ENCODE data around the gene SLC6A17.

SLC6A17 gene

GRCh38 chr1:110206261-110206920 is 56.1 kb downstream of the SLC6A17 start:
- DNase-seq, result no peak

- DNase-seq, result peak; percentile 37
Observed at GRCh38 chr1:110207831-110208230, 57.5 kb downstream of the SLC6A17 start.

- DNase-seq, result no peak
Observed at GRCh38 chr1:110208916-110209645, 58.8 kb downstream of the SLC6A17 start.

- DNase-seq, result peak; percentile 78
Observed at GRCh38 chr1:110209715-110210603, 59.7 kb downstream of the SLC6A17 start, which contains the start of gene KCNC4. Gene KCNC4, plus strand, starts transcription at chr1:110210314. Its CDS starts 1,186 bp downstream, at chr1:110211500.

- peak; percentile 19 for DNase-seq
Observed at GRCh38 chr1:110210604-110211495, 60.6 kb downstream of the SLC6A17 start.

GRCh38 chr1:110211496-110212168 is 61.3 kb downstream of the SLC6A17 start:
- no peak for DNase-seq

- peak; percentile 10 for DNase-seq
Observed at GRCh38 chr1:110212169-110213142, 62.2 kb downstream of the SLC6A17 start.

- no peak for DNase-seq
Observed at GRCh38 chr1:110213143-110213540, 62.8 kb downstream of the SLC6A17 start.

GRCh38 chr1:110214454-110215404 is 64.4 kb downstream of the SLC6A17 start:
- DNase-seq, result no peak

GRCh38 chr1:110215621-110216515 is 65.6 kb downstream of the SLC6A17 start:
- no peak for DNase-seq

- DNase-seq, result no peak
Observed at GRCh38 chr1:110216844-110217444, 66.7 kb downstream of the SLC6A17 start.

- DNase-seq, result no peak
Observed at GRCh38 chr1:110218137-110218536, 67.8 kb downstream of the SLC6A17 start.

- peak; percentile 25 for DNase-seq
Observed at GRCh38 chr1:110218739-110219138, 68.4 kb downstream of the SLC6A17 start.

GRCh38 chr1:110220324-110220723 is 70.0 kb downstream of the SLC6A17 start:
- no peak for DNase-seq

- no peak for DNase-seq
Observed at GRCh38 chr1:110221119-110221518, 70.8 kb downstream of the SLC6A17 start.

GRCh38 chr1:110223127-110223526 is 72.8 kb downstream of the SLC6A17 start:
- no peak for DNase-seq

- DNase-seq, result no peak
Observed at GRCh38 chr1:110223581-110223980, 73.3 kb downstream of the SLC6A17 start.

Measured in fibroblast of skin of right biceps (primary cell).